Measurements from ENCODE around the gene UPK1B.

The UPK1B gene

DNA sequence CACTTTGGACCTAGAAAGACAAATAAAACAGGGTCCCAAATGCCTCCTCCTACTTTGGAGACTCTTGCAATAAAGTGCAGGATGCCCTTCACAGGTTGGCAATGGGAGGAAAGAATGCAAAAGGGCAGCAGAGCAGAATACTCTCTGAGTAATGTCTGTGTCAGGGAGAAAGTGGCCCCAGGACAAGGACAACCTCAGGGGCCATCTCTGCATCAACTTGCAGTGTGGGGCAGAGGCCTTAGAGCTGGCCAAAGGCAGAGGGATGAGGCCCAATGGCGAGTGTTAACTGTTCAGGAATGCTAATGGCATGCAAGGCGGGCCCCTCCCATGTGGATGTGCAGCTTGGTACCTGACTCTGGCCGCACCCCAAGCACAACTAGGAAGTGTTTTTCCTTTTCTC, 8.4 kb downstream of the UPK1B start:
- H3K27me3 ChIP-seq (ENCODE audit: control insufficient read depth, insufficient read depth, low read length): no peaks in the 10 kb centered on the region
- no peak overlapping the region for H3K27ac ChIP-seq (ENCODE audit: low read length)
- H3K36me3 ChIP-seq (ENCODE audit: control insufficient read depth, low read depth, low read length): no peaks in the 10 kb centered on the region
- H3K4me1 ChIP-seq (ENCODE audit: control insufficient read depth, low read depth, low read length): no peaks in the 10 kb centered on the region
- no peak overlapping the region for H3K9ac ChIP-seq (ENCODE audit: low read length)
- H3K9me3 ChIP-seq (ENCODE audit: control insufficient read depth, low read depth, low read length): no peaks in the 10 kb centered on the region
- H3K4me3 ChIP-seq (ENCODE audit: low read length): no peak overlapping the region

DNA sequence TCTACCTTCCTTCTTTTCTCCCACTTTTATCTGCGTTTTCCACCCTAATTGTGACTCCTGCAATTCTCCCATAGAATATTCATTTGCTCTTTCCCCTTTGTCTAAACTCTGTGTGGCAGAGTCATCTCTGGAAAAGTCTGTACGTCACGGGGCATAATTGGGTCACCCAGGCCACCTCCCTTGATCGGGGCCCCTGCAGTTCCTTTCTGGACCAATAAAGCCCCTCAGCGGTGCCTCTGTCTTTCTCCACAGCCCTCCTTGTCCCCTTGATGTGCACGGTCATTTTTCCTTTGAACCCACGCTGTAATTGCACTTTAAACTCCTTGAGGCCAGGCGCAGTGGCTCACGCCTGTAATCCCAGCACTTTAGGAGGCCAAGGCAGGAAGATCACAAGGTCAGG, 10.7 kb downstream of the UPK1B start:
- no peak overlapping the region for H3K27ac ChIP-seq (ENCODE audit: low read length)
- no peaks in the 10 kb centered on the region for H3K4me1 ChIP-seq (ENCODE audit: control insufficient read depth, low read depth, low read length)
- H3K9ac ChIP-seq (ENCODE audit: low read length): no peak overlapping the region
- no peaks in the 10 kb centered on the region for H3K36me3 ChIP-seq (ENCODE audit: control insufficient read depth, low read depth, low read length)
- H3K27me3 ChIP-seq (ENCODE audit: control insufficient read depth, insufficient read depth, low read length): no peaks in the 10 kb centered on the region
- H3K4me3 ChIP-seq (ENCODE audit: low read length): no peak overlapping the region
- H3K9me3 ChIP-seq (ENCODE audit: control insufficient read depth, low read depth, low read length): no peaks in the 10 kb centered on the region

DNA sequence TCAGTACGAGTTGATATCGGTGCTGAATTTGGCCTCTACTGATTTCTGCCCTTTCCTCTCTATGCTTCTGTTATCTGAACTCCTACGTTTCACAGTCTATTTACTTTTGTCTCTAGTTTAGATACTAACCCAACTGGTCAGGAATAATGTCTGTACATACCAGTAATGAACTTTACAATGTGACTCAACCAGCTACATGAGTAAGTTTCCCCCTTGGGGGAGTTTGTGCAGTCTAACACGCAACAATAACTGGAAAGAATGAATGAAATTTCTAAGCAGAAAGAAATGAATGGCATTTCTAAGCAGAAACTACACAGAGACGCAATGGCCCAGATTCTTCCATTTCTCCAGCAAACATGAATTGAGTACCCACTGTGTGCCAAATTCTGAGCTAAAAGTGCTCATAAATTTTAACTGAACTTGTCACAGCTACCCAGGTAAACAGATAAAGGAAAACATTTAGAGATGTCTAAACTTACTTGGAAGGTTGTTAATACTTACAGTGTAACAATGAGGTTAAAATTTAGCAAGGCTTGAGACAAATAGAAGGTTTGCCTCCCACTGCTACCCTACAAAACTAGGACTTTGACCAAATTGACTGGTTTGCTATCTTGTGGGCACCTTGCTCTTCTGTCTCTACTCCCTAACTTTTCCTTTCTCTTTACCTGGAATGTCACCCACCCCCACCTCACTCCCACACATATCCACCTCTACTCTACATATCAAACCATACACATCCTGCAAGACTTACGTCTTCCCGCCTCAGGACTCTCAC, 11.6 kb downstream of the UPK1B start:
- Histone ChIP-seq H3K36me3 (ENCODE audit: control insufficient read depth, low read depth, low read length) (no peaks in the 10 kb centered on the region), H3K4me3 (ENCODE audit: low read length) (no peak overlapping the region), H3K27ac (ENCODE audit: low read length) (no peak overlapping the region), H3K27me3 (ENCODE audit: control insufficient read depth, insufficient read depth, low read length) (no peaks in the 10 kb centered on the region), H3K9ac (ENCODE audit: low read length) (no peak overlapping the region), H3K4me1 (ENCODE audit: control insufficient read depth, low read depth, low read length) (no peaks in the 10 kb centered on the region), H3K9me3 (ENCODE audit: control insufficient read depth, low read depth, low read length) (no peaks in the 10 kb centered on the region)

DNA sequence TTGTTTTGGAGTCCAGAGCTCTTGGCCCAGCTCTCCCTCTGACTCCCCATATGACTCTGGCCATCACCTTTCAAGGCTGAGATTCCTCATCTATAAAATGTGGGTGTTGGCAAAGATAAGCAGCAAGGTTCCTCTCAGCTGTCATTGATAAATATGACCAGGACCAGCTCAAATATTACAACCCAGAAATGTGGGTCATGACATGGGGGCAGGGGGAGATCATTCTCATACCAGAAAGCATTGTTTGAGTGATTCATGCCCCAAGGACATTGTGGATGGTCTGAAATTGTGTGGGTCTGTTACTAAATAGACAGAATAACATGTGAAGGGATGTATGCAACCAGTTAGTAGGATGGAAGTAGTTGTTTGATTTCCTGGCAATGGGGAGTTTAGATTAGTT, 13.9 kb downstream of the UPK1B start:
- H3K4me1 ChIP-seq (ENCODE audit: control insufficient read depth, low read depth, low read length): no peaks in the 10 kb centered on the region
- no peaks in the 10 kb centered on the region for H3K27me3 ChIP-seq (ENCODE audit: control insufficient read depth, insufficient read depth, low read length)
- H3K27ac ChIP-seq (ENCODE audit: low read length): no peak overlapping the region
- H3K4me3 ChIP-seq (ENCODE audit: low read length): no peak overlapping the region
- no peak overlapping the region for H3K9ac ChIP-seq (ENCODE audit: low read length)
- H3K9me3 ChIP-seq (ENCODE audit: control insufficient read depth, low read depth, low read length): no peaks in the 10 kb centered on the region
- no peaks in the 10 kb centered on the region for H3K36me3 ChIP-seq (ENCODE audit: control insufficient read depth, low read depth, low read length)

DNA sequence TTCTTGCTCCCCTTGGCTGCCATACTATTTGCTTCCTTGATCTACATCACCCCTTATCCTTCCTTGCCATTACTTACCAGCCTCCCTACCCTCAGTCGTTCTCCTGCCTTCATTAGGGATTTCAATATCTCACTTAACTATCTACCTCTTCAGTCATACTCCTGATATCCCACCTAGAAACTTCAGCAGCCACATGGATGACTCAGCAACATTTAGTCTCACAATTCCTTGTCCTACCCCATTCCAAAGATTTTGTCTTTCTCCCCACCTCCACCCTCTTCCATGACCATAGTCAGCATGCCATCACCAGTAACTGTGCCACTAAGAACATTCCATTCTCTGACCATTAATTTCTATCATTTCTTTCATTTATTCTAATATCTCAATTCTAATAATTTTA, 18.4 kb downstream of the UPK1B start:
- Histone ChIP-seq H3K4me1 (ENCODE audit: control insufficient read depth, low read depth, low read length) (no peaks in the 10 kb centered on the region), H3K27me3 (ENCODE audit: control insufficient read depth, insufficient read depth, low read length) (no peaks in the 10 kb centered on the region), H3K27ac (ENCODE audit: low read length) (no peak overlapping the region), H3K4me3 (ENCODE audit: low read length) (no peak overlapping the region), H3K9me3 (ENCODE audit: control insufficient read depth, low read depth, low read length) (no peaks in the 10 kb centered on the region), H3K9ac (ENCODE audit: low read length) (no peak overlapping the region), H3K36me3 (ENCODE audit: control insufficient read depth, low read depth, low read length) (no peaks in the 10 kb centered on the region)

DNA sequence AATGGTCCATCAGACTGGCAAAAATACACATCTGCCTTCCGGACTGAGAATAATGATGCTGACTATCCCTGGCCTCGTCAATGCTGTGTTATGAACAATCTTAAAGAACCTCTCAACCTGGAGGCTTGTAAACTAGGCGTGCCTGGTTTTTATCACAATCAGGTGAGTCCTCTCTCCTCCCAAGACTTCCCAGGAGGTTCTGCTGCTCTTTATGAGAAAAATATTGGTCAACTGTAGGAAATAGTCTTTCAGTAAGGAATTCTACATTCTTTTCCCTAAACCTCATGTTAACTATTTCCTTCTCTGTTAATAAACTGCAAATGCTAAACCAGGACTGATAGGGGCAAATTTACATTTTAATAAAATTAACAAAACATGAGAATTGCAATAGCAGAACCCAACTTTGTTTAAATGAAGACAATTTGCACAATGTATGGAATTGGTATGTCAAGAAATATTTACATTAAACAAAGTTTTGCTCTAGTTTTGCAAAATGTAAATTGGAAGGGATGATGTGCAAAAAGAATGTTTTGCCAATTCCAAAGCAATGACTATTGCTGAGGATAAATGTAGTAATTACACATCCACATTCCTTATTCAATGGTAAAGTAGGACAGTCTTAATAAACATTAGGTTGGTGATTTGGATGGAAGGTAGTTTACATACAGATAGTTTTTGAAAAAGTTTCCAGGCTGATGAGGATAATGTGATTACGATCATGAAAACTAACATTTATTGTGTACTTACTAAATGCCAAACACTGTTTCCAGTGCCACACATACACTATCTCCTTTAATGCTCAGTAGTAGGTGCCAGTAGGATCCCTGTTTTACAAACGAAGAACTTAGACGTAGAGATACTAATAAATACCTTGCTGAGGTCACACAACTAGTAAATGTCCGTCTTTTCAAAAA, 21.1 kb downstream of the UPK1B start:
- Histone ChIP-seq H3K9ac (ENCODE audit: low read length) (no peak overlapping the region), H3K27ac (ENCODE audit: low read length) (no peak overlapping the region)

DNA sequence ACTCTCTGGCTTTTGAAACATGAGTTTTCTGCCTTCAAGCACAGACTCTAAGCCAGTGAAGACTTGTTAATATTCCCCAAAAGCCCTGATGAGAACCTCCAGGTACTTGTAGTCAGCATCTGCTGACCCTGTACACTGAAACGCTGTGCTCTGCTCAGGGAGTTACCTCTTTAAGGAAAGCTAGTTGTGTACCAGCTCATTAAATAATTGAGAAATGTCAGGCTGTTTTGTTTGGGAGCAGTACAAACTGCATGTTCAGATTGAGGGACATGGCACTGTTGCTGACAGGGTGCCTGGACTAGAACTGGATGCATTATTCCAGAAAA, 21.7 kb downstream of the UPK1B start:
- Histone ChIP-seq H3K4me3 (ENCODE audit: low read length) (no peak overlapping the region), H3K9me3 (ENCODE audit: control insufficient read depth, low read depth, low read length) (no peaks in the 10 kb centered on the region), H3K36me3 (ENCODE audit: control insufficient read depth, low read depth, low read length) (no peaks in the 10 kb centered on the region), H3K9ac (ENCODE audit: low read length) (no peak overlapping the region), H3K27me3 (ENCODE audit: control insufficient read depth, insufficient read depth, low read length) (no peaks in the 10 kb centered on the region), H3K27ac (ENCODE audit: low read length) (no peak overlapping the region), H3K4me1 (ENCODE audit: control insufficient read depth, low read depth, low read length) (no peaks in the 10 kb centered on the region)

More for the DNA sequence above, 21.1 kb downstream of the UPK1B start:
- Histone ChIP-seq H3K36me3 (ENCODE audit: control insufficient read depth, low read depth, low read length) (no peaks in the 10 kb centered on the region), H3K27me3 (ENCODE audit: control insufficient read depth, insufficient read depth, low read length) (no peaks in the 10 kb centered on the region), H3K9me3 (ENCODE audit: control insufficient read depth, low read depth, low read length) (no peaks in the 10 kb centered on the region), H3K4me3 (ENCODE audit: low read length) (no peak overlapping the region), H3K4me1 (ENCODE audit: control insufficient read depth, low read depth, low read length) (no peaks in the 10 kb centered on the region)

DNA sequence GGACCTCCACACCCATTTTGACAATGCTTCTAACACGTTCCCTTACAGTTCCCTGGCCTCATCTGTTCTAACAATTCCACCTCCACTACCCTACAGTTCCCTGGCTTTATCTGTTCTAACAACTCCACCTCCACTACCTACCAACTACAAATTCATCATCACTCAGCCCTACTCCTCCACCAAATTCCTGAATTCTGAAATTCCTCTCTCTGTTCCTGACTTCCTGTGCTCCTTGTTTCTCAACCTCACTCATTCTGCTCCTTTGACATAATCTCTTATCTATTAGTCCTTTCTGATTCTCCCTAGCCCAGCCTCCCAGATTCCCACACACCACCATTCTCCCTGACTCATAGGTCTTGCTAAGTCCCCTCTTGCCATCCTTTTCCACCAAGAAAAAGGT, 22.5 kb downstream of the UPK1B start:
- Histone ChIP-seq H3K4me3 (ENCODE audit: low read length) (no peak overlapping the region), H3K4me1 (ENCODE audit: control insufficient read depth, low read depth, low read length) (no peaks in the 10 kb centered on the region), H3K27ac (ENCODE audit: low read length) (no peak overlapping the region), H3K27me3 (ENCODE audit: control insufficient read depth, insufficient read depth, low read length) (no peaks in the 10 kb centered on the region), H3K9me3 (ENCODE audit: control insufficient read depth, low read depth, low read length) (no peaks in the 10 kb centered on the region), H3K9ac (ENCODE audit: low read length) (no peak overlapping the region), H3K36me3 (ENCODE audit: control insufficient read depth, low read depth, low read length) (no peaks in the 10 kb centered on the region)

DNA sequence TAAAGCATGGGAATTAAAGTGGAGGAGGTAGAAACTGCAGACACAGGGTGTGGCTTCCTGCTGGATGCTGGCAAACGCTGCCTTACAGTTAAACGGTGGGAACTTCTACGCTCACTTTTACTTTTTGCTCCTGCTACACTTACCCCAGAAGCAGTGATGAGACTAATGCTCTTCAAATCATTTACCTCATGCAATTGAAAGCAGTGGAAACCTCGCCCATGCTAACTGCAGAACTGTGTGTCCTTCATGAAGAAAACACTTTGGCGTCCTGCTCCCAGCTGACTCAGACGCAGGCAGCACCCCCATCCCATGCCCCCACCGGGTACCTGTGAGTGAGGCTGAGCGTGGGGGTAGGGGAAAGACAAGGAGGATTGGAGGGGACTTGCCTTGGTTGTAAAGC, 31.8 kb downstream of the UPK1B start:
- Histone ChIP-seq H3K9me3 (ENCODE audit: control insufficient read depth, low read depth, low read length) (no peaks in the 10 kb centered on the region), H3K4me3 (ENCODE audit: low read length) (no peak overlapping the region), H3K9ac (ENCODE audit: low read length) (no peak overlapping the region), H3K4me1 (ENCODE audit: control insufficient read depth, low read depth, low read length) (no peaks in the 10 kb centered on the region), H3K27ac (ENCODE audit: low read length) (no peak overlapping the region), H3K36me3 (ENCODE audit: control insufficient read depth, low read depth, low read length) (peaks cover 2% of the 10 kb centered on the region), H3K27me3 (ENCODE audit: control insufficient read depth, insufficient read depth, low read length) (no peaks in the 10 kb centered on the region)

DNA sequence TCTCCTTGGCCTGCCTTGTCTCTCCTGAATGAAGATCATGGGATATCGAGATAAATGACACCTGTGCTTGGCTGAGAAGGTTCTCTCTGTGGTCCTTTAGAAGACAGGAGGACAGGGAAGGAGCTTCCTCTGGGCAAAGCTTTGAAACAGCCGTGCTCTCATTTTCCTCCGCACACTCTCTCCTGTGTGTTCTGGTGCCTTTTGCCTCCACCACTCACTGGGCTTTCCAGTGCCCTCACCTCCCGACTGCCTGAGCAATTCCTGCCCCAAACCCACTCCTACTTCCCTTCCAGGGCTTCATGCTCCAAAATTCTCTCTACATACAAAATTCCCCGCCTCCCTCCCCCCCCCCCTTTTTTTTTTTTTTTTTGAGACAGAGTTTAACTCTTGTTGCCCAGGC, 32.3 kb downstream of the UPK1B start:
- Histone ChIP-seq H3K9ac (ENCODE audit: low read length) (no peak overlapping the region), H3K9me3 (ENCODE audit: control insufficient read depth, low read depth, low read length) (no peaks in the 10 kb centered on the region), H3K4me1 (ENCODE audit: control insufficient read depth, low read depth, low read length) (no peaks in the 10 kb centered on the region), H3K27ac (ENCODE audit: low read length) (no peak overlapping the region), H3K4me3 (ENCODE audit: low read length) (no peak overlapping the region), H3K27me3 (ENCODE audit: control insufficient read depth, insufficient read depth, low read length) (no peaks in the 10 kb centered on the region), H3K36me3 (ENCODE audit: control insufficient read depth, low read depth, low read length) (peaks cover 2% of the 10 kb centered on the region)

DNA sequence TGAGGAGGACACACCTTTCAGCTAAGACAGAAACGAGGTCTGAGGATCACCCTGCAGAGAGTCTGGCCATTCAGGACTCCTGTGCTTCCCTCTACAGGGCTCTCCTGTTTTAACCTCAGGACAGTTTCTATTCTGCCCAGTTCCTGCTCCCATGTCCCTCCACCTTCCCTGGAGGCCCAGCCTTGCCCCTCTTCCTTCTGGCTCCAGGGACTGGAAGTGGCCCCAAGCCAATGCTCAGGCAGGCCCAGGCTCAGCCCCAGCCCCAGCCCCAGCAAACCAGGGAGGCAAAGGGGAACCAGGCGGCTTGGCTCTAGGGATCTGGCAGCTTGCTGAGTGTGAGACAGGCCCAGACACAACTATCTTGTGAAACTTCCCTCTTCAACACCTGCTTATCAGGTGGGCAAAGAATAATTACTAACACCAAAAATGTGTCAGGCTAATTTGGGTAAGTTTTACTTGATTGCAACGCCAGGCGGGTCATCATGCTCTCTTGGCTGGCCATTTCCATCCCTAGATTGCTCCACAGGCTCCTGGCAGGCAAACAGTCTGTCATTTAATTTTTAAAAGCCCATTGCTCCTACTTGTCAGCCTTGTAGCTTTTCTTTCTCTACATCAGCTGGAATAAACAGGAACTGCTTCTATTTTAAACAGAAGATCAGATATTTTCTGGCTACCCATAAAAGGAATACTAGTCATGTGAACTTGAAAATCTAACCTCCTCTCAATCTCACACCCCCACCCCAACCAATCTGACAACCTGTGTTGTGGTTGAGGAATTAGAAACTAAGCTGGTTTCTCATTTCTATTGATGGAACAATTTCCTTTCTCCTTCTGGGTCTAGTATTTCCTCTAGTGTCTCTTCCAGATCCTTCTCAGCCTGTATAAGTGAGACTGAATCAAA, 33.5 kb downstream of the UPK1B start:
- Histone ChIP-seq H3K9ac (ENCODE audit: low read length) (no peak overlapping the region), H3K36me3 (ENCODE audit: control insufficient read depth, low read depth, low read length) (peaks cover 9% of the 10 kb centered on the region), H3K27me3 (ENCODE audit: control insufficient read depth, insufficient read depth, low read length) (no peaks in the 10 kb centered on the region), H3K9me3 (ENCODE audit: control insufficient read depth, low read depth, low read length) (no peaks in the 10 kb centered on the region), H3K4me1 (ENCODE audit: control insufficient read depth, low read depth, low read length) (no peaks in the 10 kb centered on the region), H3K4me3 (ENCODE audit: low read length) (no peak overlapping the region), H3K27ac (ENCODE audit: low read length) (no peak overlapping the region)

Data from iPS-18a (cell line).